Trophoblast cell (in vitro differentiated cells and primary cell): ENCODE data around the gene HOXD4.

Experiments used
- DNase-seq, 2 donors: peaks; one replicate each; pipeline ENCODE4 v3.0.0-alpha.2; 2016
- H2AFZ ChIP-seq: 2 replicates; pipeline ENCODE4 v1.6.1; 2013; ENCODE audit warnings: low read length, moderate library complexity, mild to moderate bottlenecking; ENCODE audit not compliant: insufficient read depth, poor library complexity
- H2AK5ac ChIP-seq: 2 replicates; pipeline ENCODE4 v1.6.1; 2013; ENCODE audit warnings: mild to moderate bottlenecking, low read length
- H2BK120ac ChIP-seq: 2 replicates; pipeline ENCODE4 v1.6.1; 2013; ENCODE audit warnings: low read length, mild to moderate bottlenecking, moderate library complexity; ENCODE audit not compliant: insufficient read depth, poor library complexity
- H2BK12ac ChIP-seq: 2 replicates; pipeline ENCODE4 v1.6.1; 2013; ENCODE audit warnings: mild to moderate bottlenecking, low read length, moderate library complexity
- H2BK5ac ChIP-seq: 2 replicates; pipeline ENCODE4 v1.6.1; 2013; ENCODE audit warnings: low read length, low read depth, moderate library complexity, mild to moderate bottlenecking; ENCODE audit not compliant: poor library complexity
- H3K14ac ChIP-seq: 2 replicates; pipeline ENCODE4 v1.6.1; 2013; ENCODE audit warnings: mild to moderate bottlenecking, low read length
- H3K18ac ChIP-seq: 2 replicates; pipeline ENCODE4 v1.6.1; 2013; ENCODE audit warnings: mild to moderate bottlenecking, low read length
- H3K23ac ChIP-seq: 2 replicates; pipeline ENCODE4 v1.6.1; 2013; ENCODE audit warnings: low read length
- H3K27ac ChIP-seq: 2 replicates; pipeline ENCODE4 v1.5.1; 2013; ENCODE audit warnings: low read depth, mild to moderate bottlenecking, inconsistent platforms, low read length, moderate library complexity
- H3K27me3 ChIP-seq: 2 replicates; pipeline ENCODE4 v1.6.1; 2013; ENCODE audit warnings: inconsistent platforms, mild to moderate bottlenecking, low read length, moderate library complexity; ENCODE audit not compliant: insufficient read depth
- H3K36me3 ChIP-seq, 2 experiments: 1 replicate in 1 of 2; 2 replicates in 1 of 2; pipeline ENCODE4 v1.6.1; 2013; ENCODE audit warnings: low read length in 2 of 2, mild to moderate bottlenecking in 2 of 2, moderate library complexity in 1 of 2; ENCODE audit not compliant: insufficient read depth in 2 of 2, control insufficient read depth in 1 of 2
- H3K4ac ChIP-seq: 2 replicates; pipeline ENCODE4 v1.6.1; 2013; ENCODE audit warnings: low read depth, mild to moderate bottlenecking, low read length, moderate library complexity
- H3K4me1 ChIP-seq, 2 experiments: 1 replicate in 1 of 2; 2 replicates in 1 of 2; pipeline ENCODE4 v1.6.1; 2013; ENCODE audit warnings: low read length in 2 of 2, mild to moderate bottlenecking in 2 of 2, moderate library complexity in 1 of 2; ENCODE audit not compliant: insufficient read depth in 2 of 2, control insufficient read depth in 1 of 2
- H3K4me2 ChIP-seq: 2 replicates; pipeline ENCODE4 v1.6.1; 2013; ENCODE audit warnings: inconsistent platforms, mild to moderate bottlenecking, low read length, moderate library complexity
- H3K4me3 ChIP-seq: 2 replicates; pipeline ENCODE4 v1.5.1; 2013; ENCODE audit warnings: mild to moderate bottlenecking, low read depth, low read length, inconsistent platforms
- H3K79me1 ChIP-seq: one replicate; pipeline ENCODE4 v1.6.1; 2013; ENCODE audit warnings: low read length
- H3K79me2 ChIP-seq: 2 replicates; pipeline ENCODE4 v1.6.1; 2013; ENCODE audit warnings: low read length, mild to moderate bottlenecking; ENCODE audit not compliant: control insufficient read depth, insufficient read depth, poor library complexity
- H3K9ac ChIP-seq: 2 replicates; pipeline ENCODE4 v1.6.1; 2013; ENCODE audit warnings: mild to moderate bottlenecking, low read length
- H3K9me3 ChIP-seq: 2 replicates; pipeline ENCODE4 v1.6.1; 2013; ENCODE audit warnings: low read depth, mild to moderate bottlenecking, control low read depth, inconsistent platforms, low read length; ENCODE audit not compliant: insufficient read depth
- H4K12ac ChIP-seq: 2 replicates; pipeline ENCODE4 v1.6.1; 2013; ENCODE audit warnings: low read depth, mild to moderate bottlenecking, low read length, moderate library complexity
- H4K8ac ChIP-seq: 2 replicates; pipeline ENCODE4 v1.6.1; 2013; ENCODE audit warnings: low read depth, mild to moderate bottlenecking, low read length, moderate library complexity
- H4K91ac ChIP-seq: one replicate; pipeline ENCODE4 v1.6.1; 2013; ENCODE audit warnings: low read depth, mild to moderate bottlenecking, low read length, moderate library complexity
- WGBS: extraction: QIAGEN DNeasy Blood & Tissue Kit; methylation state at CpG from one replicate; pipeline ENCODE4 v1.1.7; 2013; ENCODE audit warnings: missing lambda C conversion rate; ENCODE audit not compliant: insufficient read length, insufficient coverage; ENCODE audit errors: extremely low coverage; 5-methylcytosine and 5-hydroxymethylcytosine counted together

The HOXD4 gene

GRCh38 chr2:176149481-176149938, 1.8 kb upstream of the HOXD4 start:
- Histone ChIP-seq H3K79me2 (no peaks in the 10 kb centered on the region), H4K12ac (no peak overlapping the region), H3K27ac (no peak overlapping the region), H3K9me3 (peaks cover 20% of the 10 kb centered on the region), H3K36me3 (no peaks in the 10 kb centered on the region), H3K4me3 (no peak overlapping the region), H2AFZ (no peak overlapping the region), H3K79me1 (no peaks in the 10 kb centered on the region), H3K14ac (no peak overlapping the region), H4K91ac (no peak overlapping the region), H3K27me3 (peaks cover 90% of the 10 kb centered on the region), H4K8ac (no peak overlapping the region), H3K4me2 (no peak overlapping the region), H3K23ac (no peak overlapping the region), H3K4ac (no peak overlapping the region), H3K18ac (no peak overlapping the region), H2BK5ac (no peak overlapping the region), H2AK5ac (no peak overlapping the region), H3K4me1 (peaks cover 5 to 7% of the 10 kb centered on the region in 2 experiments), H3K9ac (no peak overlapping the region), H2BK120ac (no peak overlapping the region), H2BK12ac (no peak overlapping the region)
- no CpG with 5 or more reads among the region's 22 CpGs for WGBS
- no peak for DNase-seq

GRCh38 chr2:176149939-176150583, 1.3 kb upstream of the HOXD4 start:
- Histone ChIP-seq H3K23ac (no peak overlapping the region), H3K27me3 (peaks cover 92% of the 10 kb centered on the region)
- WGBS, result no CpG with 5 or more reads among the region's 24 CpGs

GRCh38 chr2:176150584-176151441, 537 bp upstream of the HOXD4 start:
- Histone ChIP-seq H3K79me1 (no peaks in the 10 kb centered on the region), H2AK5ac (no peak overlapping the region), H3K9me3 (peaks cover 20% of the 10 kb centered on the region), H2BK5ac (no peak overlapping the region), H3K18ac (no peak overlapping the region), H3K27me3 (peaks cover 92% of the 10 kb centered on the region), H3K14ac (no peak overlapping the region), H4K12ac (no peak overlapping the region), H2BK12ac (no peak overlapping the region), H3K4ac (no peak overlapping the region), H3K4me1 (peaks cover 5 to 7% of the 10 kb centered on the region in 2 experiments), H3K79me2 (no peaks in the 10 kb centered on the region), H4K91ac (no peak overlapping the region), H3K4me2 (no peak overlapping the region), H3K4me3 (no peak overlapping the region), H2AFZ (no peak overlapping the region), H3K9ac (no peak overlapping the region), H3K27ac (no peak overlapping the region), H3K36me3 (no peaks in the 10 kb centered on the region), H2BK120ac (no peak overlapping the region), H4K8ac (no peak overlapping the region), H3K23ac (no peak overlapping the region)
- no peak for DNase-seq
- no CpG with 5 or more reads among the region's 14 CpGs for WGBS

More at GRCh38 chr2:176149939-176150583, 1.3 kb upstream of the HOXD4 start:
- Histone ChIP-seq H3K79me2 (no peaks in the 10 kb centered on the region), H3K4ac (no peak overlapping the region), H2BK12ac (no peak overlapping the region), H3K36me3 (no peaks in the 10 kb centered on the region), H3K4me2 (no peak overlapping the region), H3K79me1 (no peaks in the 10 kb centered on the region), H2AFZ (no peak overlapping the region), H3K9me3 (peaks cover 20% of the 10 kb centered on the region), H3K27ac (no peak overlapping the region), H3K4me3 (no peak overlapping the region), H4K8ac (no peak overlapping the region), H3K18ac (no peak overlapping the region), H3K9ac (no peak overlapping the region), H4K91ac (no peak overlapping the region), H2BK5ac (no peak overlapping the region), H2BK120ac (no peak overlapping the region), H2AK5ac (no peak overlapping the region), H3K14ac (no peak overlapping the region), H3K4me1 (peaks cover 5 to 7% of the 10 kb centered on the region in 2 experiments), H4K12ac (no peak overlapping the region)
- DNase-seq, result no peak

- H3K14ac ChIP-seq, result no peak overlapping the region
- H3K9ac ChIP-seq, result no peak overlapping the region
- H3K4ac ChIP-seq, result no peak overlapping the region
- peaks cover 5 to 7% of the 10 kb centered on the region in 2 experiments for H3K4me1 ChIP-seq
- no peak overlapping the region for H2BK12ac ChIP-seq
- H3K9me3 ChIP-seq, result peaks cover 22% of the 10 kb centered on the region
- no peak overlapping the region for H3K18ac ChIP-seq
- H3K79me1 ChIP-seq, result no peaks in the 10 kb centered on the region
- H3K79me2 ChIP-seq, result no peaks in the 10 kb centered on the region
- no peaks in the 10 kb centered on the region for H3K36me3 ChIP-seq
- no peak overlapping the region for H3K27ac ChIP-seq
- peak overlapping the region; percentile 33 for H3K4me3 ChIP-seq
- no peak overlapping the region for H4K91ac ChIP-seq
- WGBS, result no CpG with 5 or more reads among the region's 48 CpGs
- peaks cover 91% of the 10 kb centered on the region for H3K27me3 ChIP-seq
- H2AFZ ChIP-seq, result no peak overlapping the region
- no peak for DNase-seq
- H3K4me2 ChIP-seq, result no peak overlapping the region
- H2BK5ac ChIP-seq, result no peak overlapping the region
- no peak overlapping the region for H3K23ac ChIP-seq
- H2AK5ac ChIP-seq, result no peak overlapping the region
- no peak overlapping the region for H4K12ac ChIP-seq
- no peak overlapping the region for H4K8ac ChIP-seq
- no peak overlapping the region for H2BK120ac ChIP-seq
Observed at GRCh38 chr2:176152350-176153181, 1.2 kb downstream of the HOXD4 start.
